GM19193 (cell line): ENCODE results near the gene LNX1.

ENCODE experiments used
- POLR2A ChIP-seq: IDR thresholded peaks from 4 replicates; pipeline ENCODE4 v1.6.1; 2011; ENCODE audit not compliant: insufficient read depth, insufficient read length; ENCODE audit errors: extremely low read depth

The LNX1 gene

DNA sequence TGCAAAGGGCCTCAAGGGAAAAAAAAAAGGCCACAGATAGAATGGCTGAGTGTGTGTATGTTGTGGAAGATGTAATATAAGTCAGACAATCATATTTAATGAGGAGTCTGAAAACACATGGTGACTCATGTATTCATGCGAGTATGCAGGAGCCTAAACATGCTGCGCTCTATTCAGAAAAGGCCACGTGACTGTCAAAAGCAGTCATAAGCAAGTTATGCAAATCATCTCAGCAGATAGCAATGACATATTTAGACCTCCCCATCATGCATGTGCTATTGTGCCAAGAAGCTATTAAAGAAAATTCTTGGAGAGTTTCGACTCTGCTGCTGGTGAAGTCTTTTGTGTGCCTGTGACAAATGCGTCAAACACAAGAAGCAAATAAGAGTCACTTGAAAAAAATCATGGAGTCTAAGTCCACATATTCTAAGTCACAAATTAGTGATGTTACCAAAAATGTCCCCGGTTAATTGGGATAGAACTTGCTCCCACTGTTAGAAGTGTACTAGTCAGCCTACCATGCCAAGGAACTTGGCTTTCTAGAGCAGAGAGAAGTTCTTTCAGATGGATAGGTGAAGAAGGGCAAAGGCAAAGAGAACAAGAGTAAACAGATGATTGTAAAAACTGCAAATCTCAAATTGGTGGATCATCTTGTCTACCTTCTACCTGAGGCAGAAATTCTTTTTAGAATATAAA lies 5.0 kb downstream of the LNX1 start:
- TF ChIP-seq POLR2A: no peak

- TF ChIP-seq POLR2A: no peak
Observed at GRCh38 chr4:53584658-53585057, 6.6 kb downstream of the LNX1 start.

- no peak for TF ChIP-seq POLR2A
Observed at GRCh38 chr4:53583513-53583912, 7.8 kb downstream of the LNX1 start.

GRCh38 chr4:53582194-53582593 lies 9.1 kb downstream of the LNX1 start:
- TF ChIP-seq POLR2A: no peak

GRCh38 chr4:53580274-53580673 lies 11.0 kb downstream of the LNX1 start:
- no peak for TF ChIP-seq POLR2A

- no peak for TF ChIP-seq POLR2A
Observed at GRCh38 chr4:53579826-53580225, 11.5 kb downstream of the LNX1 start.

DNA sequence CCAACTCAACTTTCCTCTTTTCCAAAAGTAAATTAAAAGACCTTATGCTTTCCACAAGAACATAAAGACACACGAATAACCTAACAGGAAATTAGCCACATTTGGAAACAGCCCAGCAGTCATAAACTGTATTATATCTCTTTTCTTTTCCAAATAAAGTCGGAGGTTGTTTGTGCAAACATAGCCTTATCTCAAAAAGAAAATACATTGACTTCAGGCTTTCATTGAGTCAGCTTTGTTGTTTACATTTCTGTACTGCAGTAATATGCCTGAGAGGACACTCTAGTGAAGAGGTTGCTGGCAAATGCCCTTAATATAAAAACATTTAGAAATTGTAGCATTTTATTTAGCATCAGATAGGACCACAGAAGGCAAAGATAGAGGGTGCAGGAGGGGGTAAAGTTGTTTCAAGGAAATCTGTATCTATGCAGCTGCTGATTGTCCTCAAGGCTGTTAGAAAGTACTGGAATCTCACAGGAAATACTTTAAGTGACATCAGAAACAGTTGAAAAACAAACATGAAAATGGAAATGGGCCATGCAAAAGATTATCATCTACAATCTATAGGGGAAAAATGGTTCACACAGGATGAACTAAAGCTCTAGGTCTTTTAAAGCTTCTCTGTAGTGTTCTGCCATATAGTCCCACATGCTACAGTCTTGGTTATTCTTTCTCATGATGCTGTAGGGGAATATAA lies 14.5 kb downstream of the LNX1 start:
- no peak for TF ChIP-seq POLR2A

DNA sequence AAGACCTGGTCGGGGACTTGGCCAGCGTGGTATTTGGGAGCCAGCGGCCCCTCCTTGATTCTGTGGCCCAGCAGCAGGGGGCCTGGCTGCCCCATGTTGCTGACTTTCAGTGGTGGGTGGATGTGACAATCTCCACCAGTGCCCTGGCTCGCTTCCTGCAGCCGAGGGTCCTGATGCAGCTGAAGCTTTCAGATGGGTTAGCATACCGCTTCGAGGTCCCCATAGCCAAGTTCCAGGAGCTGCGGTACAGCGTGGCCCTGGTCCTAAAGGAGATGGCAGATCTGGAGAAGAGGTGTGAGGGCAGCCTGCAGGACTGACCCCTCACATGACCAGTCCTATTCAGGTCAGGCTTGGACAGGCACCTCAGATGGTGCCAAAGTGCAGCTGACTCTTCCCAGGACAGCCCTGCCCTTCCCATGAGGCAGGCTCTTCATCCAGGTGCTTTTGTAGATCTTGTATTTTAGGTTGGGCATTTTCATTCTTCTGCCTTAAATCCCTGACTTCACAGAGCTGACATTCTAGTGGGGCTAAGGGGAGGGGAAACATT lies 15.1 kb downstream of the LNX1 start:
- TF ChIP-seq POLR2A: no peak

DNA sequence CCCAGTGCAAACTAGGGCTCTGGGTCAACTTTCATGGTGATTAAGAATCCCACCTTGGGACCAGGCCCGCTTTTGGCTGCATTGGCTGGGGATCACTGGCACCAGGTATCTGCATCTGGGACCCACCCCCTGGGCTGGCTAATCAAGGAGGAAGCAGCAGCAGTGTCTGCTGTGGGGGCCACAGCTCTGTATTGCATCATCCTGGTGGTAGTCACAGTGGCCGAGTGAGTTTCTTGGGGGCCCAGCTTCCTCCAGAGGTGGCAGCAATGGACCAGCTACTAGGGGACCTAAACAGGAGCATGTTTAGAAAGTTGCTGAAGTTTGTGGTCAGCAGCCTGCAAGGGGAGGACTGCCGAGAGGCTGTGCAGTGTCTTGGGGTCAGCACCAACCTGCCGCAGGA lies 15.7 kb downstream of the LNX1 start:
- TF ChIP-seq POLR2A: no peak

DNA sequence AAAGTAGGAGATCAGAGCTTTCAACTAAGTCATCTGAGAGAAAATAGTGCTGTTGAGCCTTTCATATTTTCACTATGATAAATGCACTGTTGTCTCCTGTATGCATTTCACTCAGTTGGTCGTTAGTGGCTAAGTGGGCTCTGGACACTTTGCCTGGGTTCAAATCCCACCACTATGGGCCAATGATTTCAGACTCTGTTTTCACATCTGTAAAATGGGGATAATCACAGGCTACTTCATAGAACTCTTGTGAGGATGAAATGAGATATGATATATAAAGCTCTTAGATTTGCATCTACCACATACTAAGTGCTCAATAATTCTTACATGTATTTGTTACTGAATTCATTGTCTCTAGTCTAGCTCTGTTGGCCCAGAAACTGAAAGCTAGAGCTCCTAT lies 16.8 kb downstream of the LNX1 start:
- TF ChIP-seq POLR2A: no peak

- TF ChIP-seq POLR2A: no peak
Observed at GRCh38 chr4:53573696-53574095, 17.6 kb downstream of the LNX1 start.

GRCh38 chr4:53572600-53572994 lies 18.7 kb downstream of the LNX1 start:
- no peak for TF ChIP-seq POLR2A

- no peak for TF ChIP-seq POLR2A
Observed at GRCh38 chr4:53571936-53572599, 19.2 kb downstream of the LNX1 start.

GRCh38 chr4:53563824-53564223 lies 27.5 kb downstream of the LNX1 start:
- TF ChIP-seq POLR2A: no peak

DNA sequence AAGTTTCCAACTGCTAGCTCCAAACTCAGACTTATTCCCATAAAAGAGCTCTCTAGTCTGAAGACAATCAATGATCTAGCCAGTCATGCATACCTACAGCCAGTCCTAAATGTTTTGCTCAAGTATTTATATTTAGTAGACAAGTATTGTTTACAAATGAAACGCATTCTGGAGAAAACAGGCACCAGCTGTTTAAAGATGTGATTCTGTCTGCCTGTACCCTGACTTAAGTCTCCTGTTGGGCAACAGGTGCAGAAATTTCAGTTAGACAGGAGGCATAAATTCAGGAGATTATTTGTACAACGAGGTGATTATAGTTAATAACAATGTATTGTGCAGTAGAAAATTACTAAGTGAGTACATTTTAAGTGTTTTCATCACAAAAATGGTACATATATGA lies 28.9 kb downstream of the LNX1 start:
- TF ChIP-seq POLR2A: no peak

DNA sequence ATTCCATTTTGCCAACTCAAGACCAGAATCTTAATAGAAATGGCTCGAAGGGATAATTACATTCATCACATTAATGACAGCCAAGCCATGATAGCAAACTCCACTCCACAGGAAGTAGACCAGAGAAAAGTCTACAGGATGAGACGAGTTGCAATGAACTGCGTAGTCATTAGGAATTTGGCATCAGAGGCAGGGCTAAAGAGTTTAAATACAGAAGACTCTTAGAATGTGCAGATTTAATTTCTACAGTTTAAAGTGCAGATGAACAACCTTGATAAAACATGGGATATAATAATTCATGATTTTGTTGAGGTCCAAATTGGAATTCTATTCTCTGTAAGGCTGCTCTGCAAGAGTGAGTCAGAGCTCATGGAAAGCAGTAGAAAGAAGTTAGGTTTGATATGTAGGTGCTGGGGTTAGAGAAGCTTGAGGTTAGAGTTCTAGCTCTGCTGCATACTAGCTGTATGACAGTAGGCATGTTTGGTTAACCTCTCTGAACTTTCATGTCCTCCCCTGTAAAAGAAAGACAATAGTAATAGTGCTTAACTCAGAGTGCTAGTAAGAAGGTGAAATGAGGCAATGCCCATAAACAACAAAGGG lies 32.2 kb downstream of the LNX1 start:
- no peak for TF ChIP-seq POLR2A

GRCh38 chr4:53558065-53558801 lies 33.1 kb downstream of the LNX1 start:
- TF ChIP-seq POLR2A: no peak
